ENCODE results near the gene SNX14. TPM values are rescaled to one million over a fixed set of nuclear protein-coding genes. Genes with fewer than 3 reads are reported as not detected.

SNX14 gene
- total and polyA plus RNA-seq, 2 of the 8 experiments (the other 6 are each of a cell fraction or from before 2014, with no cell fraction given): 11.9 to 24.2 TPM

DNA sequence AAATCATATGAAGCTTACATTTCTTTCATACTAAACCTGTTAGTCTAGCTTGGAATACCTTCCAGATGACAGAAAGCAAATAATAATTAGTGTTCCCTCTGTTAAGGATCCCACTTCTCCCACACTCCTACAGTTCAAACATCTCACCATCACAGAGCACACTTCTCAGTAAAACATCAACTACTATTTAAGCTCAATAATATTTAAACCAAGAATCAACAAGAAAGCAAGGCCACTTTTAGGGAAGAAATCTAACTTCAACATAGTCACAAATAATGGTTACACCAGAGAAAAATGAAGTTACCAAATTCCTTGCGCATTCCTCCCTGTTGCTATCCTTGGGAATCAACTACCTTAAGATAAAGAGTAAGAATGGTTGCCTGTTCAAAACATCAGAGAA, 1.6 kb downstream of the SNX14 start:
- no peak overlapping the region for H4K8ac ChIP-seq (ENCODE audit: extremely low read depth, insufficient read depth, low read length)
- H3K4ac ChIP-seq (replicated peaks; ENCODE audit: insufficient read length, low read depth, low read length): no peak overlapping the region
- H3K56ac ChIP-seq (replicated peaks; ENCODE audit: insufficient read length, low read depth, low read length): no peak overlapping the region
- 95% methylated on average over 1 of the region's 1 CpG; no CpG with 5 or more reads in 1 of the 2 experiments for WGBS, 2 experiments (ENCODE audit: extremely low coverage in 1 of 2, insufficient coverage in 1 of 2, insufficient read length in 1 of 2, insufficient replicate concordance in 2 of 2, low coverage in 1 of 2, low lambda C conversion rate in 2 of 2, missing lambda C conversion rate in 1 of 2)
- H3K9me3 ChIP-seq (ENCODE audit: insufficient read depth in 2 of 2, low read depth in 1 of 2, low read length in 1 of 2): no peaks in the 10 kb centered on the region; a peak in 1 of 4 replicates
- peaks cover 0 to 20% of the 10 kb centered on the region in 2 experiments; a peak in 2 of 4 replicates for H3K79me2 ChIP-seq (ENCODE audit: control insufficient read depth in 1 of 2, insufficient read depth in 2 of 2, low read length in 2 of 2)
- H3K27ac ChIP-seq (ENCODE audit: low read depth, low read length): no peak overlapping the region
- no peaks in the 10 kb centered on the region; a peak in 2 of 7 replicates for H3K27me3 ChIP-seq (replicated peaks in 1 of 4; ENCODE audit: control insufficient read depth in 3 of 4, extremely low read depth in 1 of 4, insufficient read depth in 3 of 4, low read length in 3 of 4)
- no peak overlapping the region; a peak in 1 of 4 replicates for H3K4me2 ChIP-seq (ENCODE audit: insufficient read depth in 1 of 2, low read depth in 2 of 2, low read length in 2 of 2)
- no peaks in the 10 kb centered on the region for H3K4me1 ChIP-seq (replicated peaks in 1 of 4; ENCODE audit: control insufficient read depth in 3 of 4, insufficient read depth in 4 of 4, low read length in 3 of 4)
- no peak overlapping the region for H4K5ac ChIP-seq (ENCODE audit: insufficient read length, low read depth, low read length)
- no peak overlapping the region for H3K14ac ChIP-seq (ENCODE audit: insufficient read length)
- POLR2A ChIA-PET (ENCODE audit: partially characterized antibody): interaction anchor here (1.2 to 5.7 kb wide), 4 partner anchors 9 to 85 kb away, joined by 5 to 55 read pairs (median 28); partner anchors contain the start of gene SYNCRIP
- no peak overlapping the region for H2BK12ac ChIP-seq (ENCODE audit: low read depth, low read length)
- H3K79me1 ChIP-seq (ENCODE audit: low read depth, low read length): no peaks in the 10 kb centered on the region
- no peak overlapping the region for H2BK120ac ChIP-seq (replicated peaks; ENCODE audit: low read depth, low read length)
- no peak overlapping the region for H4K91ac ChIP-seq (replicated peaks; ENCODE audit: insufficient read length, low read length)
- no peak overlapping the region for H2BK20ac ChIP-seq (ENCODE audit: low read length)
- H2BK5ac ChIP-seq (ENCODE audit: low read depth, low read length): no peak overlapping the region
- no peak overlapping the region for H2AFZ ChIP-seq (ENCODE audit: low read length)
- CTCF ChIA-PET (ENCODE audit: partially characterized antibody): interaction anchor here (0.6 to 2.1 kb wide), 3 partner anchors 10 to 840 kb away, joined by 3 to 9 read pairs (median 4); no protein-coding TSS in a partner anchor
- H2AK5ac ChIP-seq (ENCODE audit: low read depth, low read length): no peak overlapping the region
- FAIRE-seq (no peak), DNase-seq (ENCODE audit: low read depth in 1 of 2, low spot score in 2 of 2) (no peak)
- H3K9ac ChIP-seq (replicated peaks in 1 of 4; ENCODE audit: extremely low read depth in 1 of 4, low read depth in 3 of 4, low read length in 3 of 4): no peak overlapping the region
- no peak overlapping the region for H3K18ac ChIP-seq (ENCODE audit: extremely low read depth, low read length)
- H3K23me2 ChIP-seq (ENCODE audit: low read depth, low read length): peaks cover 5% of the 10 kb centered on the region
- no peak overlapping the region for H2BK15ac ChIP-seq (ENCODE audit: low read length)
- no peak overlapping the region for H3K23ac ChIP-seq (ENCODE audit: insufficient read length)
- no peaks in the 10 kb centered on the region for H4K20me1 ChIP-seq (replicated peaks in 1 of 2; ENCODE audit: control insufficient read depth in 1 of 2, insufficient read depth in 2 of 2, low read length in 2 of 2)
- H3K4me3 ChIP-seq (ENCODE audit: extremely low read depth in 1 of 4, insufficient read depth in 2 of 4, low read depth in 3 of 4, low read length in 4 of 4): no peak overlapping the region
- H3K36me3 ChIP-seq (ENCODE audit: control insufficient read depth in 2 of 4, insufficient read depth in 4 of 4, low read length in 3 of 4): no peaks in the 10 kb centered on the region
- TF ChIP-seq EP300 (IDR thresholded peaks at IDR 0.05; ENCODE audit: borderline replicate concordance in 1 of 2, low read depth in 2 of 2, low read length in 2 of 2) (no peak), HDAC6 (IDR thresholded peaks at IDR 0.05; ENCODE audit: low read depth, low read length) (no peak), MAX (IDR thresholded peaks at IDR 0.05) (no peak), RNF2 (IDR thresholded peaks at IDR 0.05; ENCODE audit: borderline replicate concordance, low read depth, low read length, missing control alignments, poor library complexity, severe bottlenecking) (no peak), POU5F1 (IDR thresholded peaks at IDR 0.05; ENCODE audit: low read depth, low read length) (no peak), ATF2 (IDR thresholded peaks at IDR 0.05; ENCODE audit: low read length) (no peak), SIX5 (IDR thresholded peaks at IDR 0.05; ENCODE audit: low read depth, low read length) (no peak), BACH1 (IDR thresholded peaks at IDR 0.05; ENCODE audit: low read length) (no peak), SP2 (IDR thresholded peaks at IDR 0.05; ENCODE audit: low read length) (no peak), KDM5A (IDR thresholded peaks at IDR 0.05; ENCODE audit: low read length) (no peak), JUN (IDR thresholded peaks at IDR 0.05; ENCODE audit: low read depth, low read length) (no peak), SRF (IDR thresholded peaks at IDR 0.05; ENCODE audit: low read depth, low read length) (no peak)

Data from H1 (cell line).